ENCODE data around the gene AICDA.
"Not testable (repeated sequence)": the region's sequence is repeated elsewhere in the genome, so short reads cannot be mapped to it uniquely, and the experiment has no call there.

AICDA gene

DNA sequence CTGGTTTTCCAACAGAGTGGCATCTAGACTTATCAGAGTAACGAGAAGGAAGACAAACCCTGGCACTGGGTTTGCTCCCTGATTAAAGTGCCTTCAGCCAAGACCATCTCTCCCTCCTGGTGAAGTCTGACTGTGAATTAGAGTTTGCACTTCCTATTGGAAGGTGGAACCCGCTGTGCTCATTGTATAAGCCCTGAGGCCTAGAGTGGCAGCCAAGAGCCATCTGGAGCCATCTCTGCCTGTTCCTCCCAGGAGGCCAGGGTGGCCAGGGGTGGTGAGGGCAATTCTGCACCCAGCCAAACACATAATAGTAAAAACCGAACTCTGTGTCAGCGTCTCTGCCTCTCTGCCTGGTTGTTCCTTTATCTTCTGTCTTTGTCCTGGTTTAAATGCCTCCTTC, 25.0 kb upstream of the AICDA start:
- Histone ChIP-seq H3K4me3 (ENCODE audit: low read depth, low read length) (no peak overlapping the region), H3K9ac (ENCODE audit: low read length) (peak overlapping the region; percentile 91), H3K9me3 (ENCODE audit: control insufficient read depth, insufficient read depth, low read depth, low read length) (peaks cover 3% of the 10 kb centered on the region; the same call in 1 of the 2 replicates), H3K27ac (ENCODE audit: low read depth, low read length) (peak overlapping the region; percentile 97; the same call in 1 of the 2 replicates), H3K27me3 (ENCODE audit: control insufficient read depth, insufficient read depth, low read length) (no peaks in the 10 kb centered on the region), H3K4me1 (ENCODE audit: control insufficient read depth, insufficient read depth, low read length) (peaks cover 47% of the 10 kb centered on the region), H3K36me3 (ENCODE audit: control insufficient read depth, insufficient read depth, low read length) (no peaks in the 10 kb centered on the region; the same call in 1 of the 2 replicates)

DNA sequence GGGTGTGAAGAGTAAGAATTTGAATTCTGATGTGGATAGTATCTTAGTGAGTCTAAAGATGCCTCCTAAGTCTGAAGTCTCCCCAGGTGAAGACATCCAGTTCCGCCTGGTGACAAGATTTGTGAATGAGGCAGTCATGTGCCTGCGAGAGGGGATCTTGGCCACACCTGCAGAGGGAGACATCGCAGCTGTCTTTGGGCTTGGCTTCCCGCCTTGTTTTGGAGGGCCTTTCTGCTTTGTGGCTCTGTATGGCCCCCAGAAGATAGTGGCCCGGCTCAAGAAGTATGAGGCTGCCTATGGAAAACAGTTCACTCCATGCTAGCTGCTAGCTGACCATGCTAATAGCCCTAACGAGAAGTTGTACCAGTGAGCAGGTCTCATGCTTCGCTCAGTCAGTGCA, 24.6 kb upstream of the AICDA start:
- H3K9me3 ChIP-seq (ENCODE audit: control insufficient read depth, insufficient read depth, low read depth, low read length) = peaks cover 3% of the 10 kb centered on the region; the same call in 1 of the 2 replicates
- no peak overlapping the region for H3K4me3 ChIP-seq (ENCODE audit: low read depth, low read length)
- no peaks in the 10 kb centered on the region; the same call in 1 of the 2 replicates for H3K36me3 ChIP-seq (ENCODE audit: control insufficient read depth, insufficient read depth, low read length)
- no peaks in the 10 kb centered on the region for H3K27me3 ChIP-seq (ENCODE audit: control insufficient read depth, insufficient read depth, low read length)
- peak overlapping the region; percentile 97; the same call in 1 of the 2 replicates for H3K27ac ChIP-seq (ENCODE audit: low read depth, low read length)
- peak overlapping the region; percentile 91 for H3K9ac ChIP-seq (ENCODE audit: low read length)
- H3K4me1 ChIP-seq (ENCODE audit: control insufficient read depth, insufficient read depth, low read length) = peaks cover 47% of the 10 kb centered on the region

DNA sequence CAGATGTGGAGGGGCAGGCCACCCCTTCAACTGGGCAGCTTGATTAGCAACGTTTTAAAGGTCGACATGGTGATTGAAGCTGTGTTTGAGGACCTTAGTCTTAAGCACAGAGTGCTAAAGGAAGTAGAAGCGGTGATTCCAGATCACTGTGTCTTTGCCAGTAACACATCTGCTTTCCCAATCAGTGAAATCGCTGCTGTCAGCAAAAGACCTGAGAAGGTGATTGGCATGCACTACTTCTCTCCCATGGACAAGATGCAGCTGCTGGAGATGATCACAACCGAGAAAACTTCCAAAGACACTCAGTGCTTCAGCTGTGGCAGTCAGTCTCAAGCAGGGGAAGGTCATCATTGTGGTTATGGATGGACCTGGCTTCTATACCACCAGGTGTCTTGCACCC, 23.9 kb upstream of the AICDA start:
- Histone ChIP-seq H3K4me1 (ENCODE audit: control insufficient read depth, insufficient read depth, low read length) (peaks cover 47% of the 10 kb centered on the region), H3K9ac (ENCODE audit: low read length) (peak overlapping the region; percentile 91), H3K9me3 (ENCODE audit: control insufficient read depth, insufficient read depth, low read depth, low read length) (peaks cover 3% of the 10 kb centered on the region; the same call in 1 of the 2 replicates), H3K36me3 (ENCODE audit: control insufficient read depth, insufficient read depth, low read length) (no peaks in the 10 kb centered on the region; the same call in 1 of the 2 replicates), H3K4me3 (ENCODE audit: low read depth, low read length) (peak overlapping the region; percentile 6; the same call in 1 of the 2 replicates), H3K27ac (ENCODE audit: low read depth, low read length) (peak overlapping the region; percentile 97), H3K27me3 (ENCODE audit: control insufficient read depth, insufficient read depth, low read length) (no peaks in the 10 kb centered on the region)

DNA sequence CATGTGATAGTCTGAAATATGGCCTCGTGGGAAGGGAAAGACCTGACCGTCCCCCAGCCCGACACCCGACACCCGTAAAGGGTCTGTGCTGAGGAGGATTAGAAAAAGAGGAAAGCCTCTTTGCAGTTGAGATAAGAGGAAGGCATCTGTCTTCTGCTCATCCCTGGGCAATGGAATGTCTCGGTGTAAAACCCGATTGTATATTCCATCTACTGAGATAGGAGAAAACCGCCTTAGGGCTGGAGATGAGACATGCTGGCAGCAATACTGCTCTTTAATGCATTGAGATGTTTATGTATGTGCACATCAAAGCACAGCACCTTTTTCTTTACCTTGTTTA, 23.3 kb upstream of the AICDA start:
- Histone ChIP-seq H3K27ac (ENCODE audit: low read depth, low read length) (peak overlapping the region; percentile 97; the same call in 1 of the 2 replicates), H3K9ac (ENCODE audit: low read length) (peak overlapping the region; percentile 91), H3K4me3 (ENCODE audit: low read depth, low read length) (0 out of 2 replicates have a peak overlapping the region, but pooled peaks have one; percentile 13), H3K4me1 (ENCODE audit: control insufficient read depth, insufficient read depth, low read length) (peaks cover 47% of the 10 kb centered on the region)
- H3K27me3 ChIP-seq (ENCODE audit: control insufficient read depth, insufficient read depth, low read length); H3K9me3 ChIP-seq (ENCODE audit: control insufficient read depth, insufficient read depth, low read depth, low read length); H3K36me3 ChIP-seq (ENCODE audit: control insufficient read depth, insufficient read depth, low read length): not testable (repeated sequence)

DNA sequence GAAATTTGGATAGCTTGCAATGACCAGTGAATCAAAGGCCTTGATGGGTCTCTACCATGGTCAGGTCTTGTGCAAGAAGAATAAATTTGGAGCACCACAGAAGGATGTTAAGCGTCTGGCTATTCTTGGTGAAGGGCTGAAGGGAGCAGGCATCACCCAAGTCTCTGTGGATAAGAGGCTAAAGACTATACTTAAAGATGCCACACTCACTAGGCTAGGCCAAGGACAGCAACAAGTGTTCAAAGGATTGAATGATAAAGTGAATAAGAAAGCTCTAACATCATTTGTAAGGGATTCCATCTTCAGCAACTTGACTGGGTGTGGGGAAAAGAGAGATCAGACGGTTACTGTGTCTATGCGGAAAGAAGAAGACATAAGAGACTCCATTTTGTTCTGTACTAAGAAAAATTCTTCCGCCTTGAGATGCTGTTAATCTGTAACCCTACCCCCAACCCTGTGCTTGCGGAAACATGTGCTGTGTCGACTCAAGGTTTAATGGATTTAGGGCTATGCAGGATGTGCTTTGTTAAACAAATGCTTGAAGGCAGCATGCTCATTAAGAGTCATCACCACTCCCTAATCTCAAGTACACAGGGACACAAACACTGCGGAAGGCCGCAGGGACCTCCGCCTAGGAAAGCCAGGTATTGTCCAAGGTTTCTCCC, 22.8 kb upstream of the AICDA start:
- Histone ChIP-seq H3K4me3 (ENCODE audit: low read depth, low read length) (peak overlapping the region; percentile 13; the same call in 1 of the 2 replicates), H3K27ac (ENCODE audit: low read depth, low read length) (peak overlapping the region; percentile 97)
- not testable (repeated sequence) for H3K27me3 ChIP-seq (ENCODE audit: control insufficient read depth, insufficient read depth, low read length)

DNA sequence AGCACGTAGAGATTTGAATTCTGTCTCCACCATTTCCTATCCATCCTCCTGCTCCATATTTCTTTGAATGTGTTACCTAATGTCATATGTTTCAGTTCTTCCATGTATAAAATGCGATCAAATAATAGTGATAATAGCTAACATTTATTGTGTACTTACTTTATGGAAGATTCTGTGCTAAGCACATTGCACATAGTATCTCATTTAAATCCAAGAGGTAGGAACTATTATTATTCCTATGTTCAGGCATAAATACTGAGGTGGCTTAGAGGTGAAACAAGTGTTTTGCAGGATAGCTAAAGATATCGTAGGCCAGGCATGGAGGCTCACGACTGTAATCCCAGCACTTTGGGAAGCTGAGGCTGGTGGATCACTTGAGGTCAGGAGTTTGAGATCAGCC, 17.5 kb upstream of the AICDA start:
- H3K27me3 ChIP-seq (ENCODE audit: control insufficient read depth, insufficient read depth, low read length) = no peaks in the 10 kb centered on the region
- H3K27ac ChIP-seq (ENCODE audit: low read depth, low read length) = no peak overlapping the region
- peaks cover 6% of the 10 kb centered on the region for H3K4me1 ChIP-seq (ENCODE audit: control insufficient read depth, insufficient read depth, low read length)
- no peak overlapping the region for H3K4me3 ChIP-seq (ENCODE audit: low read depth, low read length)
- no peaks in the 10 kb centered on the region; the same call in 1 of the 2 replicates for H3K36me3 ChIP-seq (ENCODE audit: control insufficient read depth, insufficient read depth, low read length)
- H3K9ac ChIP-seq (ENCODE audit: low read length) = no peak overlapping the region
- peaks cover 7% of the 10 kb centered on the region; the same call in 1 of the 2 replicates for H3K9me3 ChIP-seq (ENCODE audit: control insufficient read depth, insufficient read depth, low read depth, low read length)

More for the DNA sequence above, 22.8 kb upstream of the AICDA start:
- Histone ChIP-seq H3K9ac (ENCODE audit: low read length) (peak overlapping the region; percentile 91), H3K4me1 (ENCODE audit: control insufficient read depth, insufficient read depth, low read length) (peaks cover 47% of the 10 kb centered on the region)
- H3K36me3 ChIP-seq (ENCODE audit: control insufficient read depth, insufficient read depth, low read length); H3K9me3 ChIP-seq (ENCODE audit: control insufficient read depth, insufficient read depth, low read depth, low read length): not testable (repeated sequence)

DNA sequence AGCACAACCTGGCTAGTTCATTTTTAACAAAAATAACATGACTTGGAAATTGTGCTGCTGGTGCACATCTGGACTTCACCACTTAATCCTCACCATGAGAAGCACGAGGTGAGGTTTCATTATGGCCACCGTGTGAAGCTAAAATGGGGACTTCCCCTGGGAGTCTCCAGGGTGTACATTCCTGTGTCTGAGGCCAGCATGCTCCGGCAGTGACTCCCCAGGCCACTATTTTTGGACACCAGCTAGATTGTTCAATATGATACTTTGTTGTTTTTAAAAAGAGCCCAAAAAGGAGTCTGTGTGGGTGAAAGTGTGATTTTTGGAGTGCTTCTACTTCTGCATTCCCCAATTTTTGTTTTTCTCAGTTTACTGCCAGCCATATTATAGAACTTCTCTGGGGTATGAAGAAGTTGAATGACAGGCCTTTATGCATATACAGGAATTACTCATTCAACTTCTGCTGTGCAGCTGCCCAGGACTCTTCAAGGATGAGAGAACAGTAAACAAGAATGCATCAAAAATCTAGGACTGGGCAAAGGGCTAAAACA, 16.9 kb upstream of the AICDA start:
- no peak overlapping the region for H3K27ac ChIP-seq (ENCODE audit: low read depth, low read length)

DNA sequence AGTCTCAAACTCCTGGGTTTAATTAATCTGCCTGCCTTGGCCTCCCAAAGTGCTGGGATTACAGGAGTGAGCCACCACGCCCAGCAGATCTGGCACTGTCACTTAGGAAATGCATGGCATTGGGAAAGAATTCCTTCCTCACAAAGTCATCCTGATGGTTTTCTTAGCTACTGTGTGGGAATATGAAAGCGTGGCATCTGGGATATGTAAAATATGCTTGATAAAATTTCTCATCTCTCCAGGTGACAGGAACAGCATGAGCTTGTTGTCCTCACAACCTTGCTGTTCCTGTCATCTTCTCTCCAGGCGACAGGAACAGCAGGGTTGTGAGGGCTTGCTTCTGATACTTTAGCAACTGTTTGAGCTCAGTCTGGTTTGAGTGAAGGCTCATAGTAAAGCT, 16.1 kb upstream of the AICDA start:
- Histone ChIP-seq H3K27me3 (ENCODE audit: control insufficient read depth, insufficient read depth, low read length) (no peaks in the 10 kb centered on the region), H3K4me3 (ENCODE audit: low read depth, low read length) (no peak overlapping the region), H3K27ac (ENCODE audit: low read depth, low read length) (no peak overlapping the region), H3K9me3 (ENCODE audit: control insufficient read depth, insufficient read depth, low read depth, low read length) (peaks cover 16% of the 10 kb centered on the region), H3K4me1 (ENCODE audit: control insufficient read depth, insufficient read depth, low read length) (no peaks in the 10 kb centered on the region), H3K9ac (ENCODE audit: low read length) (no peak overlapping the region), H3K36me3 (ENCODE audit: control insufficient read depth, insufficient read depth, low read length) (no peaks in the 10 kb centered on the region)

More for the DNA sequence above, 16.9 kb upstream of the AICDA start:
- no peak overlapping the region for H3K4me3 ChIP-seq (ENCODE audit: low read depth, low read length)
- no peak overlapping the region for H3K9ac ChIP-seq (ENCODE audit: low read length)
- H3K27me3 ChIP-seq (ENCODE audit: control insufficient read depth, insufficient read depth, low read length) = no peaks in the 10 kb centered on the region
- H3K4me1 ChIP-seq (ENCODE audit: control insufficient read depth, insufficient read depth, low read length) = 0 out of 2 replicates have a peak, but pooled peaks cover under 1% of the 10 kb centered on the region
- peaks cover 9% of the 10 kb centered on the region; the same call in 1 of the 2 replicates for H3K9me3 ChIP-seq (ENCODE audit: control insufficient read depth, insufficient read depth, low read depth, low read length)
- H3K36me3 ChIP-seq (ENCODE audit: control insufficient read depth, insufficient read depth, low read length) = no peaks in the 10 kb centered on the region; the same call in 1 of the 2 replicates

DNA sequence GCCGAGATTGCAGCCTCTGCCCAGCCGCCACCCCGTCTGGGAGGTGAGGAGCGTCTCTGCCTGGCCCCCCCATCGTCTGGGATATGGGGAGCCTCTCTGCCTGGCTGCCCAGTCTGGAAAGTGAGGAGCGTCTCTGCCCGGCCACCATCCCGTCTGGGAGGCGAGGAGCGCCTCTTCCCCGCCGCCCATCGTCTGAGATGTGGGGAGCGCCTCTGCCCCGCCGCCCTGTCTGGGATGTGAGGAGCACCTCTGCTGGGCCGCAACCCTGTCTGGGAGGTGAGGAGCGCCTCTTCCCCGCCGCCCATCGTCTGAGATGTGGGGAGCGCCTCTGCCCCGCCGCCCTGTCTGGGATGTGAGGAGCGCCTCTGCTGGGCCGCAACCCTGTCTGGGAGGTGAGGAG, 12.1 kb upstream of the AICDA start:
- H3K27me3 ChIP-seq (ENCODE audit: control insufficient read depth, insufficient read depth, low read length); H3K9ac ChIP-seq (ENCODE audit: low read length); H3K4me1 ChIP-seq (ENCODE audit: control insufficient read depth, insufficient read depth, low read length); H3K27ac ChIP-seq (ENCODE audit: low read depth, low read length); H3K4me3 ChIP-seq (ENCODE audit: low read depth, low read length); H3K36me3 ChIP-seq (ENCODE audit: control insufficient read depth, insufficient read depth, low read length): not testable (repeated sequence)
- peaks cover 37% of the 10 kb centered on the region for H3K9me3 ChIP-seq (ENCODE audit: control insufficient read depth, insufficient read depth, low read depth, low read length)

DNA sequence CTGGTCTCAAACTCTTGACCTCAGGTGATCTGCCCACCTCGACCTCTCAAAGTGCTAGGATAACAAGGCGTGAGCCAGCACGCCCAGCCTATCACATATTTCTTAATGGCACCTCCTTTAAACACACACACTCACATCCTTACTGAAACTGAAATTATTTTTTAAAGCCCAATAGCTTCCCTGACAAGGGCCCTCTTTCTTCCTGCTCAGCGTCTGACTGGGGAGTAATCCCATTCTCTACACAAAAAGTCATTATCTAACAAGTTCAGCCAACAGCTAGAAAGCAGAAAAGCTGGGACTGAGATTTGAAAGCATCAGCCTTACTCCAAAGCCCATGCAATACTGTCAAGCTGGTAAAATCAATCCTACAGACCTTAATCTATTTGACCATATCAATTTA, 10.0 kb upstream of the AICDA start:
- Histone ChIP-seq H3K4me1 (ENCODE audit: control insufficient read depth, insufficient read depth, low read length) (no peaks in the 10 kb centered on the region), H3K27ac (ENCODE audit: low read depth, low read length) (no peak overlapping the region), H3K27me3 (ENCODE audit: control insufficient read depth, insufficient read depth, low read length) (no peaks in the 10 kb centered on the region), H3K9ac (ENCODE audit: low read length) (no peak overlapping the region), H3K9me3 (ENCODE audit: control insufficient read depth, insufficient read depth, low read depth, low read length) (peaks cover 37% of the 10 kb centered on the region), H3K36me3 (ENCODE audit: control insufficient read depth, insufficient read depth, low read length) (no peaks in the 10 kb centered on the region), H3K4me3 (ENCODE audit: low read depth, low read length) (no peak overlapping the region)

DNA sequence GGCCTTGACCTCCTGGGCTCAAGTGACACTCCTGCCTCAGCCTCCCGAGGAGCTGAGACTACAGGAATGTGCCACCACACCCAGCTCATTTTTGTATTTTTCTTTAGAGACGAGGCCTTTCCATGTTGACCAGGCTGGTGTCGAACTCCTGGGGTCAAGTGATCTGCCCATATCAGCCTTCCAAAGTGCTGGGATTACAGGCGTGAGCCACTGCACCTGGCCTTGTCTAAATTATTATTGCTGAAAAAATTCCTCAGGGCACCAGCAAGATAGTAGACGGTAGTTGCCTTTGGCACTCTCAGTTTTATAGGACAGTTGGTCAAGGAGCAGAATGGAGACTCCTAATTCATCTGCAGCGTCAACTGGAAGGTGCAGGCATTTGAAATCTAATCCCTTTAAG, 2.5 kb upstream of the AICDA start:
- Histone ChIP-seq H3K36me3 (ENCODE audit: control insufficient read depth, insufficient read depth, low read length) (no peaks in the 10 kb centered on the region), H3K27me3 (ENCODE audit: control insufficient read depth, insufficient read depth, low read length) (no peaks in the 10 kb centered on the region), H3K4me1 (ENCODE audit: control insufficient read depth, insufficient read depth, low read length) (peaks cover 6% of the 10 kb centered on the region), H3K4me3 (ENCODE audit: low read depth, low read length) (no peak overlapping the region), H3K9me3 (ENCODE audit: control insufficient read depth, insufficient read depth, low read depth, low read length) (peaks cover 1% of the 10 kb centered on the region; the same call in 1 of the 2 replicates), H3K9ac (ENCODE audit: low read length) (no peak overlapping the region), H3K27ac (ENCODE audit: low read depth, low read length) (no peak overlapping the region)
